ENCODE data around the gene COL11A2. TPM values are rescaled to one million over a fixed set of nuclear protein-coding genes. Genes with fewer than 3 reads are reported as not detected.
A peak's percentile ranks its signal among the peaks of the same experiment; 100 is the strongest.

The COL11A2 gene
- total RNA-seq (1 to 10 TPM; 2.8 to 3.0 TPM), total RNA-seq (0.57 to 72.9 (median 4.0) reads per million in 172 experiments)
- 0.88 TPM for polyA plus RNA-seq (2013, experiment 1 of 2)
- 2.8 TPM for polyA plus RNA-seq (2013, experiment 2 of 2)

- CTCF ChIA-PET = no interaction called here
- Histone ChIP-seq H3K36me3 (ENCODE audit: insufficient read depth, low read length) (peaks cover 37% of the 10 kb centered on the region), H3K4me1 (ENCODE audit: insufficient read depth, low read length) (peaks cover 27% of the 10 kb centered on the region), H3K4me3 (ENCODE audit: low read length) (peak within 1 kb of the TSS; percentile 48), H3K27me3 (ENCODE audit: control insufficient read depth in 1 of 2, insufficient read depth in 2 of 2, low read length in 2 of 2) (peaks cover 15 to 20% of the 10 kb centered on the region in 2 experiments), H3K27ac (ENCODE audit: low read depth in 1 of 2, low read length in 2 of 2) (no peak within 1 kb of the TSS), H3K9me3 (ENCODE audit: control insufficient read depth in 1 of 2, insufficient read depth in 1 of 2, low read length in 2 of 2) (peaks cover 0 to 4% of the 10 kb centered on the region in 2 experiments)
- TF ChIP-seq CTCF (IDR thresholded peaks at IDR 0.05) = no peak
- intact Hi-C loops (cut with DNase I, micrococcal nuclease) = no loop called here
- DNase-seq = peak in 5 of 14 experiments; percentile 31 to 68 (median 40)
- peak within 1 kb of the TSS; percentile 85 for H3K4me3 Mint-ChIP-seq
- H3K9me3 Mint-ChIP-seq = no peaks in the 10 kb centered on the region
- H3K4me1 Mint-ChIP-seq (ENCODE audit: low read depth) = peaks cover 21% of the 10 kb centered on the region
- peaks cover 40% of the 10 kb centered on the region for H3K36me3 Mint-ChIP-seq (ENCODE audit: low read depth)
- H3K27me3 Mint-ChIP-seq = peaks cover 48% of the 10 kb centered on the region
- peak within 1 kb of the TSS; percentile 30 for H3K27ac Mint-ChIP-seq
- peak; percentile 74 for ATAC-seq (ENCODE audit: poor library complexity)
- POLR2A ChIA-PET = interaction anchor here (1.0 to 1.1 kb wide), 2 partner anchors 9 to 56 kb away, joined by 4 to 5 read pairs; no protein-coding TSS in a partner anchor
These were observed at the start of gene COL11A2 for GRCh38 chr6:33192105-33192646. Gene COL11A2, minus strand, starts transcription at chr6:33192467. Its CDS starts 227 bp downstream, at chr6:33192240.

DNA sequence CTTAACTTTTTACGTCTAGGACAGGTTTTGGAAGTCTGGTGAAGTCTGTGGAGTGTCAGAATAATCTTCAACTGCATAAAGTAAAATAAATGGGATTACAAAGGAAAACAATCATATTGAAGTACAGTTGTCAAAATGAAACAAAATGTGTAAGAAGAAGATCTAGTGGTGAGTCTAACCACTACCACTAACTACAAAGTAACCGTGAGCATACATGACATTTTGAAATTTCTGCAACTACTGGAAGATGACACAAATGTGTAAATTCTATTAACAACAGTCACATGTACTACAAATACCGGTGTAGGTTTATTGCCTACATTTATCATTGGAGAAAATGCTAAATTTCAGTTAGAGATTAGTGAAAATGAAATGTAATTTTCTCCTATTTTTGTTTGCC is 49.7 kb upstream of the COL11A2 start:
- H3K4me1 ChIP-seq (ENCODE audit: insufficient read depth, low read length) = no peaks in the 10 kb centered on the region
- TF ChIP-seq CTCF (IDR thresholded peaks at IDR 0.05) = no peak
- H3K9me3 ChIP-seq (ENCODE audit: control insufficient read depth in 1 of 2, insufficient read depth in 1 of 2, low read length in 2 of 2) = no peaks in the 10 kb centered on the region
- H3K4me1 Mint-ChIP-seq (ENCODE audit: low read depth) = peaks cover 12% of the 10 kb centered on the region
- ATAC-seq (ENCODE audit: poor library complexity) (peak; percentile 43), DNase-seq (no peak)
- H3K36me3 ChIP-seq (ENCODE audit: insufficient read depth, low read length) = no peaks in the 10 kb centered on the region
- H3K4me3 ChIP-seq (ENCODE audit: low read length) = no peak overlapping the region
- peaks cover 5% of the 10 kb centered on the region for H3K27me3 Mint-ChIP-seq
- H3K9me3 Mint-ChIP-seq = no peaks in the 10 kb centered on the region
- CTCF ChIA-PET = no interaction called here
- POLR2A ChIA-PET = no interaction called here
- H3K27me3 ChIP-seq (ENCODE audit: control insufficient read depth in 1 of 2, insufficient read depth in 2 of 2, low read length in 2 of 2) = no peaks in the 10 kb centered on the region
- H3K27ac Mint-ChIP-seq = peak overlapping the region; percentile 0
- intact Hi-C loops (cut with DNase I, micrococcal nuclease) = no loop called here
- no peak overlapping the region for H3K4me3 Mint-ChIP-seq
- H3K27ac ChIP-seq (ENCODE audit: low read depth in 1 of 2, low read length in 2 of 2) = no peak overlapping the region
- no peaks in the 10 kb centered on the region for H3K36me3 Mint-ChIP-seq (ENCODE audit: low read depth)

DNA sequence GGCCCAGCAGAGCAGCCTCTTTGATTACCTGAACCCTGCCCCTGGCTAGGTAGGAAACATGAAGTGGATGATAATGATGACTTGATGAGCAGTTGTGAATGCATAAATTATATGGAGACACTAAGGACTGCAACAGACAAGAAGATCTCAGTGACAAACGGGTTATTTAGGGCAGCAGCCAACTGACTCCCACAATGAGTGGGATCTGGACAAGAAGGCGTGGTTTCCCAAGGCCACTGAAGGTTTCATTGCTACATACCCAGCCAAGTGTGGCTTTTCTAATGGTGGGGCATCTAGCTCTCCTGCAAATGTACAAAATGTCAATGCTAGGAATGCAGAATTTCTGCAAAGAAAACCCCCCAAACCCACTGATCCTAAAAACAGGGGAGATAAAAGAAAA is 45.5 kb upstream of the COL11A2 start:
- H3K9me3 Mint-ChIP-seq = no peaks in the 10 kb centered on the region
- CTCF ChIA-PET = no interaction called here

More for the DNA sequence above, 45.5 kb upstream of the COL11A2 start:
- H3K27ac Mint-ChIP-seq = no peak overlapping the region
- POLR2A ChIA-PET = interaction anchor here (1.1 kb wide), 1 partner anchor 11 kb away, joined by 3 read pairs; no protein-coding TSS in a partner anchor
- peaks cover 31% of the 10 kb centered on the region for H3K27me3 Mint-ChIP-seq
- intact Hi-C loops (cut with DNase I, micrococcal nuclease) = no loop called here
- ATAC-seq (ENCODE audit: poor library complexity) (no peak), DNase-seq (no peak)
- no peaks in the 10 kb centered on the region for H3K36me3 Mint-ChIP-seq (ENCODE audit: low read depth)
- Histone ChIP-seq H3K27ac (ENCODE audit: low read depth in 1 of 2, low read length in 2 of 2) (no peak overlapping the region), H3K4me1 (ENCODE audit: insufficient read depth, low read length) (no peaks in the 10 kb centered on the region), H3K4me3 (ENCODE audit: low read length) (no peak overlapping the region), H3K9me3 (ENCODE audit: control insufficient read depth in 1 of 2, insufficient read depth in 1 of 2, low read length in 2 of 2) (no peaks in the 10 kb centered on the region), H3K36me3 (ENCODE audit: insufficient read depth, low read length) (no peaks in the 10 kb centered on the region), H3K27me3 (ENCODE audit: control insufficient read depth in 1 of 2, insufficient read depth in 2 of 2, low read length in 2 of 2) (peaks cover 6 to 9% of the 10 kb centered on the region in 2 experiments)
- H3K4me1 Mint-ChIP-seq (ENCODE audit: low read depth) = peaks cover 12% of the 10 kb centered on the region
- no peak overlapping the region for H3K4me3 Mint-ChIP-seq
- TF ChIP-seq CTCF (IDR thresholded peaks at IDR 0.05) = no peak

Data from CD4-positive, alpha-beta T cell (primary cell).